SKM-1 (cell line): ENCODE measurements around the gene HUWE1.

Experiments used
- DNase-seq: peaks from one replicate; lab custom pipeline; 2025; ENCODE audit not compliant: unreplicated experiment; lab: John Stamatoyannopoulos, UW

The HUWE1 gene

GRCh38 chrX:53694642-53695041 lies 8.1 kb upstream of the HUWE1 start:
- no peak for DNase-seq

- no peak for DNase-seq
These were observed 1.8 kb upstream of the HUWE1 start for GRCh38 chrX:53688300-53688699.

- DNase-seq = no peak
These were observed 808 bp downstream of the HUWE1 start for GRCh38 chrX:53685711-53686110.

- DNase-seq = no peak
These were observed 1.9 kb downstream of the HUWE1 start for GRCh38 chrX:53684415-53685192.

GRCh38 chrX:53683556-53684414 lies 2.7 kb downstream of the HUWE1 start:
- DNase-seq = peak; percentile 89

- DNase-seq = no peak
These were observed 3.5 kb downstream of the HUWE1 start for GRCh38 chrX:53682885-53683555.

- no peak for DNase-seq
These were observed 4.9 kb downstream of the HUWE1 start for GRCh38 chrX:53681661-53682060.

- no peak for DNase-seq
These were observed 7.9 kb downstream of the HUWE1 start for GRCh38 chrX:53678667-53679066.

GRCh38 chrX:53677286-53677685 lies 9.2 kb downstream of the HUWE1 start:
- no peak for DNase-seq

- DNase-seq = no peak
These were observed 11.9 kb downstream of the HUWE1 start for GRCh38 chrX:53674581-53674980.

- DNase-seq = no peak
These were observed 17.3 kb downstream of the HUWE1 start for GRCh38 chrX:53669258-53669657.

GRCh38 chrX:53666171-53666570 lies 20.3 kb downstream of the HUWE1 start:
- no peak for DNase-seq

- DNase-seq = no peak
These were observed 26.5 kb downstream of the HUWE1 start for GRCh38 chrX:53660004-53660403.

- DNase-seq = no peak
These were observed 27.5 kb downstream of the HUWE1 start for GRCh38 chrX:53659039-53659438.

GRCh38 chrX:53656845-53657244 lies 29.7 kb downstream of the HUWE1 start:
- no peak for DNase-seq

- DNase-seq = no peak
These were observed 32.1 kb downstream of the HUWE1 start for GRCh38 chrX:53654376-53654775.

GRCh38 chrX:53644751-53645150 lies 41.8 kb downstream of the HUWE1 start:
- DNase-seq = no peak

GRCh38 chrX:53642337-53642736 lies 44.2 kb downstream of the HUWE1 start:
- DNase-seq = no peak

GRCh38 chrX:53639257-53639656 lies 47.3 kb downstream of the HUWE1 start:
- no peak for DNase-seq

GRCh38 chrX:53637479-53637878 lies 49.0 kb downstream of the HUWE1 start:
- no peak for DNase-seq

- DNase-seq = no peak
These were observed 55.4 kb downstream of the HUWE1 start for GRCh38 chrX:53631156-53631555.

GRCh38 chrX:53630261-53630660 lies 56.3 kb downstream of the HUWE1 start:
- no peak for DNase-seq
